GM19395 (cell line): Measurements from ENCODE around the gene COX10.
"Not testable (repeated sequence)": the region's sequence is repeated elsewhere in the genome, so short reads cannot be mapped to it uniquely, and the experiment has no call there.

Source experiments
- ATAC-seq: cut with Tn5 transposase; IDR thresholded peaks from one replicate; pipeline ENCODE4 v1.9.1; 2021; ENCODE audit warnings: mild to moderate bottlenecking, moderate library complexity; ENCODE audit not compliant: unreplicated experiment

COX10 gene

DNA sequence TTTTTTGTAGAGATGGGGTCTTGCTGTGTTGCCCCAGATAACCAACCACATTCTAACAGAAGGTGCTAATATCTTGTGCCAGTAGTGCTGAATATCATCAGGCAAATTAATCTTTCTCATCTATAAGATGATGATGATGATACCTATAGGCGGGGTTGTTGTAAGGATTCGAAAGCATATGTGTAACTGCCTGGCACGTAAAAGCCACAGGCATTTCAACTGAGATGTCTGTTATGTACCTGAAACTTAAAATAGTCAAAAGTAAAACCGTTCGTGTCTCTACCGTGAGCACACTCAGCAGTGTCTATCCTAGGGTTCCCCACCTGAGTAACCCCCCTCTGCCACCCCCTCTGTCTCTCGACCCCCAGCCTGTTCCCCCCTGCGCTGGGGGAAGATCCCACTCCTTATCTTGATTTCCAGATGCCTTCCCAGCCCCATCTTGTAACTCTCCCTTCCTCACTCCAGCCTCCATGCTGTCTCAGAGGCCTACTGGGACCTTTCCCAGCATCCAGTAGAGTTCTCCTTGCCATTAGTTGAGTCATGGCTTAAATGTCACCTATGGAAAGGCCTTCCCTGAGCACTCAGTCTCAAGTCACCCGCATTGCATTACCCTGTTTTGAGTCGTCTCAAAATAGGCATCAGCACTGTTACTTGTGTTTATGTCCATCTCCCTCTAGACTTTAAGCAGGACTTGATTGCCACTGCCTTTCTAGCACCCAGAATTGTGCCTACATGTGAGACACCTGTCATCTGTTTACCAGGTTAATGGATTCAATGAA, 133.3 kb downstream of the COX10 start:
- no peak for ATAC-seq

DNA sequence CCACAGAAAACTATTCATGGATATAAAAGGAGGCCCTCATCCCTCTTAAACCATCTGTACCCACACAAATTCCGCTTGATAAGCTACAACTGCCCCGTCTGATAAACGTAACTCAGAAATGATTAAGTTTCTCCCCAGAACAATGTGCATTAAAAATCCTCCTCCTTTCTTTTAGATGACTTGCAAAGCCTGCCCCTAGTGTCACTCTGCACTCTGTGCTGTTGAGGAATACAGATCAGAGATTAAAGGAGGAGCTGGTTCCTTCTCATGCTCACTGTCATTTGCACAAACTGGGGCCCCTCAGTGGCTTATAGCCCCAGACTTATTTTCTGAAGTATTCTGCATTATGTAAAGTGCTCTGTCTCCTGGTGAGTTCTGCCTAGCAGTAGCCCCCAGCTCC, 134.1 kb downstream of the COX10 start:
- ATAC-seq, result no peak

DNA sequence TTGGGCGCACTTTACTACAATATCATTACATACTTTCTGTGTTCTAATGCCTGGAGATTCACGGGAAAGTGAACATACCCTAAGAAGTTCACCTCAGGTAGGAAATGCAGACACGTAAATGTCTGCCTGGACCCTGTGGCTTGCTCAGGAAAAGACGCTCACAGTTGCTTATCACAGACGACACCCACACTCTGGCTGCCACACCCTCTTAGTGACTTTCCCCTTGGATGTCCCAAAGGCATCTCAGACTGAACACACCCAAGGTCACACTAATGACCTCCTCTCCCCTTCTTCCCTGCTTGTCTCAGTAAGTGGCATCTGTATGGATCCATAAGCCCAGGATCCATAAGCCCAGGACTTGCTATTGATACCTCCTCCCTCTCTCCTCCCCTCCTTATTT, 134.8 kb downstream of the COX10 start:
- ATAC-seq, result no peak

DNA sequence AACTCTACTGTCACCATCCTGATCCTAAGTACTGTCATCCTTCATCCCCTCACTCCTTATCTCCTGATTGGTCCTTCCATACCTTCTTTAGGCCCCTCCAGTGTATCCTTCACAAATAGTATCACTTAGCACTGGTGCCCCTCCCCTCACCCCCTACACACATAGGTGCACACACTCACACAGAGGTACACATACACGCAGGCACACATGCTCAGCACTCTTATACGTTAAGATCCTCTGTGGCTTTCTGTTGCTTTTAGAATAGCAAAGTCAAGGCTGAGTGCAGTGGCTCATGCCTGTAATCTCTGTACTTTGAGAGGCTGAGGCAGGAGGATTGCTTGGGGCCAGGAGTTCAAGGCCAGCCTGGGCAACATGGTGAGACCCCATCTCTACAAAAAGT, 135.2 kb downstream of the COX10 start:
- no peak for ATAC-seq

DNA sequence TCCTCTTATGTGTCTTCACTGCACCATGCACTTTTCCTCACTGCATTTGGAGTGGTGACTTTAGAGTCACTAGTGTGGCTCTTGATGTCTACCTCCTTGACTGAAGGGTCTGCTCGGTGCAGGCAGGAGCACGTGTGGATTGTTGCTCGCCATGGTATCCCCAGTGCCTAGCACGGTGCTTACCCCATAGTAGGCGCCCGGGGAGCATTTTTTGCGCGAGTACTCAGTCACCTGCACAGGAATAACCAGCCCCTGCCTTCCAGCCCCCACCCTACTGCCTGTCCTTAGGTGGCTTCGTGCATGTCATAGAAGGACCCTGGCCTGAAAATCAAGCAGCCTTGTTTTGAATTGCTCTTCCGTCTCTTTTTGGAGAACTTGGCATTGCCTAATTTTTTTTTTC, 136.1 kb downstream of the COX10 start:
- ATAC-seq, result no peak

DNA sequence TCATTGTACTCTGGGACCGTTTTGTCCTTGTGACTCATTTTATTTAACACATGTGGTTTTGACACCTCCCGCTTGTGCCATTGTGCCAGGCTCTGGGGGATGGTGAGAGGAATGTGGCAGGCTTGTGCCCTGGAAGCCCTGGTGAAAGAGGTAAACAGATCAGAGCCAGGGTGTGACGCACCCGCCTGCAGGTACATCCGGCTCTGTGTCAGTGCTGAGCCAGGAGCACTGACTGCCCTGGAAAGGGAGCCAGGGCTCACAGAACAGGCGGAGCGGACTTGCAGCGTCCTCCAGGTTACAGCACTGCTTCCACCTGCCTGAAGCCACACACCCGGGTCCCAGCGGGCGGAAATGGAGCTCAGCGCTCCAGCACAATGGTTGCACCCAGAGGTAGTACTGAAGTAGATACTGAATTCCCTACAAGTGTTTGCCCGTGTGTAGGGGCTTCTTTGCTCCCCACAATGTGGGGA, 136.7 kb downstream of the COX10 start:
- ATAC-seq, result no peak

DNA sequence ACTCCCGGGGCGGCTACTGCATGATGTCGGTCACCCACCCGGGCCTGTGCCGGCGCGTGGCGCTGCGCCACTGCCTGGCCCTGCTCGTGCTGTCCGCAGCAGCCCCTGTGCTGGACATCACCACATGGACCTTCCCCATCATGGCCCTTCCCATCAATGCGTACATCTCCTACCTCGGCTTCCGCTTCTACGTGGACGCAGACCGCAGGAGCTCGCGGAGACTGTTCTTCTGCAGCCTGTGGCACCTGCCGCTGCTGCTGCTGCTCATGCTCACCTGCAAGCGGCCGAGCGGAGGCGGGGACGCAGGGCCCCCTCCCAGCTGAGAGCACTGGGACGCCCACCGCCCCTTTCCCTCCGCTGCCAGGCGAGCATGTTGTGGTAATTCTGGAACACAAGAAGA, 137.6 kb downstream of the COX10 start:
- no peak for ATAC-seq

DNA sequence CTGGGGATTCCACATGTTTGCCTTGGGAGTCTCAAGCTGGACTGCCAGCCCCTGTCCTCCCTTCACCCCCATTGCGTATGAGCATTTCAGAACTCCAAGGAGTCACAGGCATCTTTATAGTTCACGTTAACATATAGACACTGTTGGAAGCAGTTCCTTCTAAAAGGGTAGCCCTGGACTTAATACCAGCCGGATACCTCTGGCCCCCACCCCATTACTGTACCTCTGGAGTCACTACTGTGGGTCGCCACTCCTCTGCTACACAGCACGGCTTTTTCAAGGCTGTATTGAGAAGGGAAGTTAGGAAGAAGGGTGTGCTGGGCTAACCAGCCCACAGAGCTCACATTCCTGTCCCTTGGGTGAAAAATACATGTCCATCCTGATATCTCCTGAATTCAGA, 138.5 kb downstream of the COX10 start:
- no peak for ATAC-seq

DNA sequence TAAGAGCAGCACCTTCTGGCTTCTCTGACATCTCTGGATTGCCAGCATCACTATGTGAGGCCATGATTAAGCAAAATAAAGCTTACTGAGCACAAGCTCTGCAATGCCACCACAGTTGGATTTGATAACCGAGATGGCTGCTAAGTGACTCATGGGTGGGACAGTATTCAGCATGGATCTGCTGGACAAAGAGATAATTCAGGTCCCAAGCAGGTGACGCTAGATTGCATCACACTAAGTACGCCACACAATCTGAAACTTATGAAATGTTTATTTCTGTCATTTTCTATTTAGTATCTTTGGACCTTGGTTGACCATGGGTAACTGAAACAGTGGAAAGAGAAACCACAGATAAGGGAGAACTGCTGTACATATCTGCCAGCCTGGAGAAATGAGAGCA, 139.9 kb downstream of the COX10 start:
- no peak for ATAC-seq

DNA sequence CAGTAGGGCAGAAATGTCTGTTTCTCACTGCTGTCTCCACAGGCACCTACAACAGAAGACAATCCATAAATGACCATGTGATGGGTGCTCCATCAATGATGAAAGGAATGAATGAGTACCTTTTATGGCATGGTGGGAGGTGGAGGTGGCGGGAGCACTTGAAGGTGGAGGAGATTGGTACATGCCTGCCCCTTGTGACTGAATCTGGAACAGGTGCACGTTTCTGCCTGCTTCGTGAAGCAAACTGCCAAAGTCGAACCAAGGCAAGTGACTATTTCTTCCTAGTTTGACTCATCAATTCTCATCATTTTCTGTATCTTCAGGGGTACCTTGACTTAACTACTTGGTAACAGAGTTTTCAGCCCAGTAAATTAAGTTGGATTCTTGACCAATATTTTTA, 141.9 kb downstream of the COX10 start:
- no peak for ATAC-seq

DNA sequence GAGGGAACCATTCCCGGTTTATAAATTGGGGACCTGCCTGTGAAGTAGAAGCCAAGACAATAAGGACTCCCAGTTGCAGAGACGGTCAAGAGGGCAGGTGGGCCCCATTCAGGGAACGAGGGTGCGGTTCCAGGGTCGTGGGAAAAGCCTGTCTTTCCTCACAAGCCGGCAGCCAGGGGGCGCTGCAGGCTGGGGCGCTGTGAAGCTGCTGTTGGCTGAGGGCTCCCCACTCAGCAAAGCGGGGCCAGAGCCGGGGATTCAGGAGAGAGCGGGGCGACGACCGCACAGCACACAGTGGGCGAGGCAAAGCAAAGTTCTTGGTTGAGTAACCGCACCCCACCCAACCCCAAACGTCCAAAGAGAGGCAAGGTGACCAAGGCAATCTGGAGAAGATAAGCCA, 142.5 kb downstream of the COX10 start:
- no peak for ATAC-seq

DNA sequence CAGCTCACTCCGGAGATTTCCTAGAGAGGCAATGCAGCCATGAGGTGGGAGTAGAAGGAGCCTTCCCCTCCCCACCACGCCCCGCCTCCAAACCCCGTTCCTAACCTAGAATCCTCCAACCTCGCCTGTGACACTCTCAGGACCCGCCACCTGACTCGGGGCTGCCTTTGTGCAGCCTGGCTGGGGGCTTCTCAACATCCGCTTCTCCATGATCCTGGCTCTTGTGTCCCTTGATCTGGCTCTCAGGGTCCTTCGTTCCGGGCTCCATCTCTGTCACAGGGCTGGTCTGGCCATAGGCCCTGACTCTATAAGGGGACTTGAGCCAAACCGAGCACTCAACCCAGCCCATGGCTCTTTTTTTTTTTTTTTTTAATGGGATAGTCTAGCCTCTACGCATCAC, 143.1 kb downstream of the COX10 start:
- no peak for ATAC-seq

DNA sequence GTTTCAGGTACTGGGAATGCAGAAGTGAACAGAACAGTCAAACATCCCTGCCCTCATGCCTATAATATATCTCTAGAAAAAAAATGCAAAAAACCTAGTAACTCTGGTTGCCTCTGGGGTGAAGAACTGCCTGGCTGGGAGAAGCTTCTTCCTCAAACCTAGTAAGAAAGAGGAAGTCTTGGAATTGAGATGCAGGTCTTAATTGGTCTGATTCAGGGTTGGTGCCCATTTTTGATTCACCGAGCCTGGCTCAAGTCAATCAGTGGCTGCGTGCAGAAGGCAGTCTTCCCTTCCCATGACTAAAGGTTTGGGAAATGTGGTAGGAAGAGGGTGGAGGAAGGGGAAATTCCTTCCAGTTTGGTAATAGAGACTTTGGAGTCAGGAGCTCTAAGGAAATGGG, 145.0 kb downstream of the COX10 start:
- ATAC-seq, result no peak

DNA sequence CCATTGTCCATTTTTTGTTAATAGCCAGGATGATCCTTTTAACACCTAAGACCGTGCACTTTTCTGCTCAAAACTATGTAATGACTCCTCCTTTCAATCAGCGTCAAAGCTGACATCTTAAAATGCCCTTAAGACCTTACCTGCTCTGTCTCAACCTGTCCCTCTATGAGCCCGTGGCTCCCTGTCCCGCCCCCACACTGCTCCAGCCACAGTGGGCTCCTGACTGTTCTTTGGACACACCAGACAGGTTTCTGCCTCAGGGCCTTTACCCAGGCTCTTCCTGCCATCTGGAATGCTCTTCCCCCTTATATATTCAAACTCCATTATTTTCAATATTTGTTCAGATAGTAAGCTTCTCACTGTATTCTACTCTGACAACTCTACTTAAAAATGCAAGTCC, 153.3 kb downstream of the COX10 start:
- ATAC-seq, result no peak

DNA sequence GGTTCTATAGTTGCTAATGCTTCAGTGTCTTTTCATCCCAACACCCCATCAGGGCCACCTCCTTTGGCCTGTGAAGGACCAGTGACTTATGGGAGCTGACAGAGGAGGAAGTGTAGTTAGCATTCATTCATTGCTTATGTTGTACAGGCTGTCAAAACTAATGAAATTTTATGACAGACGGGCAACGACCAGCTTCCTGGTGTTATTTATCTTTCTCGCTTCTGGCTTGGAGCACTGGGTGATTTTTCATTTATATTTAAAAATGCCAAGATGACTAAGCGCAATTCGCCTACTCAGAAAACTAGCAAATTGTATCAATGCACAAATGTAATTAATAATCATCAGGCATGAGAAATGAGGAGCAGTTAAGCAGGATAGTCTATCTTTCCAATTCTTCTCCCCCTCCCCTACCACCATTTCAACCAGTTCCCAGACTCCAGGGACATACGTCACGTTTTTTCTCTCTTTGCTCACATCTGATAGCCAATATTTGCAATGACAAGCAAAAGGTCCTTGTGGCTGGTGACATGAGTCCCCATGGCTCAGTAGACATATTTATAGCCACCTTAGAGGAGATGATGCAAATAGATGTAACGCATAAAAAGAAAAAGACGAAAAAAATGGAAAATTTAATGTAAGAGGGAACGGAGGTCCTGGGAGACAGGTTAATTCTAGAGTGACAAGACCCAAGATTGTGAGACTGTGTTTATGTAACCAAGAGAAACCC, 156.1 kb downstream of the COX10 start:
- ATAC-seq, result no peak

DNA sequence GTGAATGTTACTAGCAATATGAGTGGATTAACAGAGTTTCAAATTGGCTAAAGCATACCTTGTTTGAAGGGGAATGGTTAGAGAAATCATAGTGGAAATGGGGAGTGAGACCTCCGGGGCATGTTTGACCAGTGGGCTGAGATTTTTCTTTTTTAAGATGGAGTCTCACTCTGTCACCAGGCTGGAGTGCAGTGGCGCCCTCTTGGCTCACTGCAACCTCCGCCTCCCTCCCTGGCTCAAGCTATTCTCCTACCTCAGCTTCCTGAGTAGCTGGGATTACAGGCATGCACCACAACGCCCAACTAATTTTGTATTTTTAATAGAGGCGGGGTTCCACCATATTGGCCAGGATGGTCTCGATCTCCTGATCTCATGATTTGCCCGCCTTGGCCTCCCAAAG, 157.7 kb downstream of the COX10 start:
- ATAC-seq, result no peak

DNA sequence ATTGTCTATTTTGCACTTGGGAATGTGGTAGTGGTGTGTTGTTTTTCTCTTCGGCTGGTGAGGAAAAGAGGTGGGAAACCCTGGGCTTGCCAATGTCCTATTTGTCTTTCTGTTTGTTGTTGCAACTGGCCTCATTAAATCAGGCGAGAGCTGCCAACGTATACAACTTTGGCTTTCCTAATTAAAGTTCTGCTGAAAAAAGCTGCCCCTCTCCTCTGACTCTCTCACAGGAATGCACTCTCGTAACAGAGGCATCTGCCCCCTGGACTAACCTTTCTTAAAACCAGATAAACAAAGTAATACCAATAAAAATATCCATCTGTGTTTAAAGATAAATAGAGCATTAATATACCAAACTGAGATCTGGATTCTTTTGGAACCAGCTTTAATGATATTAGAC, 159.6 kb downstream of the COX10 start:
- ATAC-seq, result no peak

DNA sequence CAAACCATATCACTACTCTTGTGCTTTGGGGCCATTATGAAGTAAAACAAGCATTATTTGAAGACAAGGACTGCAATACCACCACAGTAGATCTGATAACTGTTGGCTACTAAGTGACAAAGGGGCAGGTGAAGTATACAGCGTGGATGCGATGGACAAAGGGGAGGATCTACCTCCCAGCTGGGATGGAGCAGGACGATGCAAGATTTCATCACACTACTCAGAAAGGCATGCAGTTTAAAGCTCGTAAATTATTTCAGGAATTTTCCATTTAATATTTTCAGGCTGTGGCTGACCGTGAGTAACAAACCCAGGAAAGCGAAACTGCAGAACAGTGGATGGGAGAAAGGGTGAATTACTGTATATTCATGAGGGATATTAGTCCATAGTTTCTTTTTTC, 161.9 kb downstream of the COX10 start:
- not testable (repeated sequence) for ATAC-seq

DNA sequence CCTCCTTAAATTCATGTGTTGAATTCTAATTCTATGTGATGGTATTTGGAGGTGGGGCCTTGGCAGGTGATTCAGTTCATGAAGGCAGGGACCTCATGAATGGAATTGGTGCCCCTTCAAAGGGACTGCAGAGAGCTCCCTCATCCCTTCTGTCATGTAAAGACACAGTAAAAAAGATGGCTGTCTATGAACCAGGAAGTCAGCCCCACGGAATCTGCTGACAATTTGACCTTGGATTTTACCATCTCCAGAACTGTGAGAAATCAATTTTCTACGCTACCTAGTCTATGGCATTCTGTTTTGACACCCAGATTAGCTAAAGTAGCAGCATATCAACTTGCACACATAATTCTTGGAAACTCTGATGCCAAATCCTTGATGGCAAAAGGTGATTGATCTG, 165.7 kb downstream of the COX10 start:
- ATAC-seq, result not testable (repeated sequence)

DNA sequence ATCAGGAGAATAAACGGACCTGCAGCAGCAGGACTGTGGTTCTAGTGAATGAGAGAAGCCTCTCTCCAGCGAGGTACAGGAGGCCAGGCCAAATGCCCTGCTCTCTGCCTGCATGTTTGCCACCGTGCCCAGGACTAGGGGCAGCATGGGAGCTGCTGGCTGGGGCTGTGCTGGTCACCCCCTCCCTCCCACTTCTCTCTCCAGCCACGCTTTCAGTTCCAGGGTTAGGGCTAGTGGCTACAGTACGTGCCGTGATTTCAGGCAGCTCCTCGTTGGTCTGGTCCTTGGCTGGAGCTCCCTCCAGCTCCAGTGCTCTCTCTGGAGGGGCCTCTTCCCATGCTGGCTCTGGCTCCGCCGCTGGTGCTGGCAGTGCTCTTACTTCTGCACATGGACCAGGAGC, 166.7 kb downstream of the COX10 start:
- ATAC-seq, result not testable (repeated sequence)

DNA sequence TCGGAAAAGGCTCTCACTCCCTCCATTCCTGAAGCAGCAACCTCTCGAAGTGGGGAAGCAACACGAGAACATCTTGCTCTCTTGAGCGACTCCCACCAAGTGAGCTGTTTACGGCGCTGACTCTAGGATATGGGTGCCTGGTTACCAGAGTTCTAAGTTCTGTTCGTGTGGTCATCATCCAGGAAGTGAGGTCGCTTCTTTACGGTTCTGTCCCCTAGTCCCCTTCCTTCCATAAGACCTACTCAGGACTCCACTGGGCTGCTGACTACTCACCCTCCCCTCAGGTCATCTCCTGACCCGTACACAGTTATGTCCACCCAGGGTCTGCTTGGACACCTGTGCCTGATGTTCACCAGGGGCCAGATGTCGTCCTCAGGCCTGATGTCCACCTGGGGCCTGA, 167.5 kb downstream of the COX10 start, which contains the start of gene CDRT15:
Gene CDRT15, minus strand, starts transcription at position 101 of the 400 bp plus-strand sequence. Its CDS starts 29 bp downstream, at position 72.
- ATAC-seq, result not testable (repeated sequence)

DNA sequence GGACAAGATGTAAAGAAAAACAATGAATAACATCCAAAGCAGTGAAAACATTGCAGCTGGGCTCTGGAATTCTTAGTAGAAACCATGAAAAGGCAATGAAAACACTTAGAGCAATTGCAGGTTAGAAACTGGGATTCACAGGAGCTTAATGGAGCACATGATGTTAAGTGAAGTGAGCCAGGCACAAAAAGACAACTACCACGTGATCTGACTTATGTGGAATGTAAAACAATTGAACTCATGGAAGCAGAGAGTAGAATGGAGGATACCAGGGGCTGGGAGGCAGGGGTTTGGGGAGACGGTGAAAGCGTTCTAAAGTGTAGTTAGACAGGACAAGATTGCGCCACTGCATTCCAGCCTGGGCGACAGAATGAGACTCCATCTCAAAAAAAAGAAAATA, 170.0 kb downstream of the COX10 start:
- ATAC-seq, result not testable (repeated sequence)
